ENCODE results near the gene USP17L28.
"Not testable (repeated sequence)": the region's sequence is repeated elsewhere in the genome, so short reads cannot be mapped to it uniquely, and the experiment has no call there.

Gene USP17L28

GRCh38 chr4:9348593-9348992 is at the start of gene USP17L28:
USP17L28 (plus strand) TSS chr4:9348893; CDS start chr4:9348893, 0 bp downstream.
- not testable (repeated sequence) for FAIRE-seq

GRCh38 chr4:9324191-9324590 is 24.5 kb upstream of the USP17L28 start:
- not testable (repeated sequence) for FAIRE-seq

GRCh38 chr4:9324865-9325264 is 23.8 kb upstream of the USP17L28 start, which contains the start of gene USP17L24:
USP17L24 (plus strand) TSS chr4:9325165; CDS start chr4:9325165, 0 bp downstream.
- not testable (repeated sequence) for FAIRE-seq

GRCh38 chr4:9329611-9330010 is 19.1 kb upstream of the USP17L28 start, which contains the start of gene USP17L25:
USP17L25 (plus strand) TSS chr4:9329911; CDS start chr4:9329911, 0 bp downstream.
- not testable (repeated sequence) for FAIRE-seq

- FAIRE-seq, result not testable (repeated sequence)
These were observed 14.3 kb upstream of the USP17L28 start, which contains the start of gene USP17L26 for GRCh38 chr4:9334358-9334757. USP17L26 (plus strand) TSS chr4:9334658; CDS start chr4:9334658, 0 bp downstream.

GRCh38 chr4:9339103-9339502 is 9.6 kb upstream of the USP17L28 start, which contains the start of gene USP17L5:
USP17L5 (plus strand) TSS chr4:9339403; CDS start chr4:9339403, 0 bp downstream.
- not testable (repeated sequence) for FAIRE-seq

GRCh38 chr4:9343848-9344247 is 4.8 kb upstream of the USP17L28 start, which contains the start of gene USP17L27:
USP17L27 (plus strand) TSS chr4:9344148; CDS start chr4:9344148, 0 bp downstream.
- FAIRE-seq, result not testable (repeated sequence)

GRCh38 chr4:9350866-9351265 is 2.2 kb downstream of the USP17L28 start:
- FAIRE-seq, result not testable (repeated sequence)

GRCh38 chr4:9353338-9353737 is 4.6 kb downstream of the USP17L28 start, which contains the start of gene USP17L29:
USP17L29 (plus strand) TSS chr4:9353638; CDS start chr4:9353638, 0 bp downstream.
- not testable (repeated sequence) for FAIRE-seq

- FAIRE-seq, result not testable (repeated sequence)
These were observed 14.1 kb downstream of the USP17L28 start, which contains the start of gene USP17L30 for GRCh38 chr4:9362829-9363228. USP17L30 (plus strand) TSS chr4:9363129; CDS start chr4:9363129, 0 bp downstream.

GRCh38 chr4:9379881-9380280 is 31.2 kb downstream of the USP17L28 start:
- not testable (repeated sequence) for FAIRE-seq

GRCh38 chr4:9381012-9381534 is 32.4 kb downstream of the USP17L28 start:
- not testable (repeated sequence) for FAIRE-seq

GRCh38 chr4:9384126-9384525 is 35.4 kb downstream of the USP17L28 start:
- FAIRE-seq, result no peak

GRCh38 chr4:9389001-9389400 is 40.3 kb downstream of the USP17L28 start:
- not testable (repeated sequence) for FAIRE-seq
